AML-193 (cell line): ENCODE data around the gene DISP2.

Source experiments
- DNase-seq, 2 experiments: peaks; one replicate each; lab custom pipeline; 2025; lab: John Stamatoyannopoulos, UW

The DISP2 gene

DNA sequence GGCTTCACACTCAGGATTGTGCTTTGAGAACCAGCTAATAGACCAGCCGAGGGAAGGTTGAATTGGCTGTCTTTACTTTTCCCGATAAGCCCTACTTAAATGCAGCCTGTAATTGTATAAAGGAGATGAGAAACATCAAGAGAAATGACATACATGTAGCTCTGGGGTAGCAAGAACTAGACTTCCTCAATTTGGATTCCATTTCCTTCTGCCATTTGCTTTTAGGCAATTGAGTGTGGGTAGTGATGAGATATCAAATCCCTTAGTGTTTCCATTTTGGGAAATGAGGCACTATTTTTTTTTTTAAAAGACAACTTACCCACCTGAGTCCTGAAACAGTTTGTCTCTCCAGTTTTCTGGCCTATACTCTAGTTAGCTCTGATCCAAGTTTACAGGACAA lies 32.3 kb upstream of the DISP2 start:
- peak; percentile 4 to 8 for DNase-seq

DNA sequence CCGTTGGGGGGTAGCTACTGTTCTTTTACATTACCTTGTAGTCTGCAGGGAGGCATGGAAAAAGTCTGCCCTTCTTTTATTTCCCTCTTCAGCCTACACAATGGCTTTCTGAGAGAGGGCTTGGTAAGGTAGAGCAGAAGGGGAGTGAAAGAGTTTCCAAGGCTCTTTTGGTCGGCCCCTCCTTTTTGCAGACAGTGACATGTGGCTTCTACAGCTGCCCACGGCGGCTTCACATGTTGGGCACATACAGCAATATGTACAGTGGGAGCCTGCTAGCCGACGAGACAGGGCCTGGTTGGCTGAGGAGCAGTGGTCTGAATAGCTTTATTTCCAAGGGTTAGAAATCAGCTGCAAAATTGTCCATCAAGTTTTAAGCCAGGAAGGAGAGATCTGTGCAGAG lies 30.6 kb upstream of the DISP2 start:
- DNase-seq, result no peak

DNA sequence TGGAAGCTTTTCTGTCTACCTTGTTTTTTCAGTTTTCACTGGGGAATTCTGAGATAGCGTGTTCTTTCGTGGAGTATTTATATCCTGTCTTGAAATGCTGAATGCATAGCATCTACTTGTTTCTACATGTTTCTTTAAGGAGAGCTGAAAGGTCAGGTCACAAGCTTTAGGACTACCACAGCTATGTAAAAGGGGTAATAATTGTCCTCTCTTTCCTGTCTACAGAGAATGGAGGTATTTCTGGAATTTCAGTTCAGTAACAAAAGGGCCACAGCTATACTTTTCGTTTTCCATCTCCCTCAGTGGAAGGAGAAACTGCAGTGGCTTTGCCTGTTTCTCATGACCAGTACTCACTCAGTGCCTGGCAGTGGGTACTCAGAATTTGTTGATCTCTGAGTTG lies 29.8 kb upstream of the DISP2 start:
- no peak for DNase-seq

DNA sequence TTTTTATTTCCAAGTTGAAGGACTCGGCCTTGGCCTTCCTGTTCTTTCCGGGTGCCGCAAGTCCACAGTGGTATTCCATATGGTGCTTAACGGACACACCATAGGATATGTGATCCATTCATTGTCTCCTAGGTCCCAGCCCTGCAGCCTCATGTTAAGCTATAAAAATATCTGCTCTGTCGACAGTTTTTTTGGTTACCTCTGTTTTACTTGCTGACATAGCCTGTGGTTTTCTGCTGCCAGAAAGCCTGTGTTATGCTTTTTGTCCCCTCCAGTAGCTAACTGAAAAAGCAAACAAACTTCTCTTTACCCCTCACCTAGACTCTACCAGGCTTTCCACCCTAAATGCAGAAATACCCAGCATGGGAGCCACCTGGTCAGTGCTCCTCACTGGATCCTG lies 29.3 kb upstream of the DISP2 start:
- no peak for DNase-seq

DNA sequence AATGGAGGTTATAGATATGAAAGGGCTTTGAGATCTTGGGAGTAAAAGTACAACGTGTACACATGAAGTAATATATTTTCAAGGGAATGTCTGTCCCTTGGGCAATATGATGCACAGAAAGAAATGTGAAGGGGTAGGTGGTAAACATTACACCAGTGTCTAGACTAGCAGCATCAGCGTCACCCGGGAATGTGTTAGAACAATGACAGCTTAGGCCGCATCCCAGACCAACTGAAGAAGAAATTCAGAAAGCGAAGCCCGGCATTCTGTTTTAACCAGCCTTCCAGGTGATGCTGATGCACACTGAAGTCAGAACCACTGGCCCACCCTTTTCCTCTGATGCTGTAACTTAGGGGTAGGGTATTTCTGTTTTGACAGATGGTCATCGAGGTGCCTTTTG lies 28.2 kb upstream of the DISP2 start:
- DNase-seq, result no peak

DNA sequence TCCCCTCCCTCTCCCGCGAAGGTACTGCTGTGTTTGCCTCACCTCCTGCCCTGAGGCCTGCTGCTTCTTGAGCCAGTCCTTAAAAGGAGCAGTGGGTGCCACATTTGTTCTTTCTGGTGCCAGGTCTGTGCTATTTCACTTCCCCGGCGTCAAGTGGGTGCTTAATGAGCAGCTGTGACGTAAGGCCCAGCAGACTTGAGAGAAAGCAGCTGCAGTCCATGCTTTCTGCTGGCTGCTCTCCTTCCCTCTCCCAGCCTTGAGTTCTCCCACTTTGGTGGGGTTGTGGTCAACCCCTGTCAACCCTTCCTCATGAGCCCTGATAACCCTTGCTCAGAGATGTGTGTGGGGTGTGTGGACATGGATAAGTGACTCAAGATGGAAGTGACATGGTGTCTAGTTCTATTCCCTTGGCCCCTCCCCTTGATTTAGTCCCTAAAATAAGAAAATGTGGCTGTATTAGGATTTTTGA lies 27.6 kb upstream of the DISP2 start:
- DNase-seq, result peak in 1 of 2 experiments; percentile 28

DNA sequence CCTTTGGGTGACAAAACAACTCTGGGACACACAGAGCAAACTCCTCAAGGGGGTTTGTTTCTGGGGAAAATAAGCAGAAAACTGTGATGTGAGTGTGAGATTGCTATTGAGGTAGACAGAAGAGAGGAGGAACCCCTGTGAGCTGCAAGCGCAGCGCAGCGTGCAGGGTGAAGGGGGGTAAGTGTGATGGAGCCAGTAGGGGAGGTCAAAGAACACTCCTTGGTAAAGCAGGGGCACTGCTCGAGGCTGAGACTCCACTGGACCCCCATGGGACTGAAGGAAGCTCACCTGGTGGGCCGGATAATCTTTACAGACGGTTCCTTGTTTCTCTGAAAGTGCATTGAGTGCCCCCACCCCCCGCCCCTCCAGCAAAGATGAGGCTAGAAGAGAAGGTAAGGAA lies 27.0 kb upstream of the DISP2 start:
- no peak for DNase-seq

DNA sequence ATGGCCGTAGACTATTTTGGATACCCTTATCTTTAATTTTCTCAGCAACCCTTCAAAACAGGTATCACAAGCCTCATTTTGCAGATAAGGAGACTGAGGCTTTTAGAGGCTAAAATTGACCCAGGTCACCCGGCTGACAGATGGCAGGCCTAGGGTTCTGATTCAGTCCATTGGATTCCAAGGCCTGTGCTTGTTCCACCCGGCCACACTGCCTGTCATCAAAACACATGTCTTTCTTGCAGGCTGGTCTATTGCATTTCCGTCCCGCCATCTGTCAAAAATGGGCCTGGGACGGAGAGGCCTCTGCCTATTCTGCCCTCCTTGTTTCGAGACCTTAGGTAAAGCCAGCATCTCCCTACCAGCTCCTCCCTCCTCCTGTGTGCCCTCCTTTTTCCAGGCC lies 26.4 kb upstream of the DISP2 start:
- no peak for DNase-seq

DNA sequence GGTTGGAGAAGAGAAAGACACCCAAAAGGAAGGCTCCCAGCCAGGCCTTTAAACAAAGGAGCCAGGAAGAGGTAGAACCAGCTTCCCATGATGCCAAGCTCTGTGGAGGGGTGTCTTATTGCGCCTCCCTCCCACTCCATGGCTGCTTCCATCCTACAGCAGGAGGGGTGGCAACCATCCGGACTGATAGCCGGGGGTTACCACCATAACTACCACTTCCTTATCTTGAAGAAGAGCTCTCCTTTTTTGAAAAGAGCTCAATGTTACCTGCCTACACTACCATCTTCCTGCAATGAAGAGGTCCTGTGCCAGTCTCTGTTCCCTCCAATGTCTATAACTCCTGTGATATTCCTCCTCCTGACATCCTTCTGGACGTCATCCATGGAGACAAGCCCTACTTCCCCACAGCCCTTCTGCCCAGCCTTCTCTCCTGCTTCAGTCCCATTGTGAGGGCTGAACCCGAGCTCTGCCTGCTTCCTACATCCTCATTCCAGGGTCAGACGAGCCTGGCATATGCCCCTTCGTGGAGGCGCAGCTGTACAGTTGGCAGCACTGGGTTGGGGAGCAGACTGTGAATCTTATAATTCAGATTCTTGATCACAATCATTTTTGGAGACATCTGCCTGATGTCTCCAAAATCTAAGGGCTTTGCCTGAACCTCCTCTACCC lies 25.8 kb upstream of the DISP2 start:
- DNase-seq, result no peak

DNA sequence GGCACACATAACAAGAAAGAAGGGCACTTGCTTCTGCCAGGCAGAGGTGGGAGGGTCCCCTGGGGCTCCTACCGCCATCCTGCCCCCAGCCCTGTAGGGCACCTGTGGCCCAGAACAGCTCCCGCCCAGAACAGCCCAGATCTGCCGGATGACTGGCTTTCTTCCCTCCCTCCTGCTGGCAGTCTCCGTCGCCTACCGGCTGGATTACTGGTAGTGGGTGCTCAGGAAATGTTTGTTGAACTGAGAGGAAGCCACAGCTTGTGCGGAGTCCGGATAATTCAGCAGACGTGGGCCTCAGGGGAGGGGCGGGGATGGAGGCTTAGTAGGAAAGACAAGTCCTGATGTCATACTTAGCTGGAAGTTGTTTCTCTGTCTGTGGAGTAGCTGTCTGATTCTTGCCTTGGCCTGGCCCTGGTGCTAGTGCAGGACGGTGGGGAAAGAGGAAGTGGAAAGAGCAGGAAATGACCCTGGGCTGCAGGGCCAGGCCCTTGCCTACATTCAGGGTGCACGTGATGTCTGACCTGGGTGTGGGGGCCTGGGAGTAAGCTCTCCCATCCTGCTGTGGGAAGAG lies 24.0 kb upstream of the DISP2 start:
- peak; percentile 96 to 99 for DNase-seq

DNA sequence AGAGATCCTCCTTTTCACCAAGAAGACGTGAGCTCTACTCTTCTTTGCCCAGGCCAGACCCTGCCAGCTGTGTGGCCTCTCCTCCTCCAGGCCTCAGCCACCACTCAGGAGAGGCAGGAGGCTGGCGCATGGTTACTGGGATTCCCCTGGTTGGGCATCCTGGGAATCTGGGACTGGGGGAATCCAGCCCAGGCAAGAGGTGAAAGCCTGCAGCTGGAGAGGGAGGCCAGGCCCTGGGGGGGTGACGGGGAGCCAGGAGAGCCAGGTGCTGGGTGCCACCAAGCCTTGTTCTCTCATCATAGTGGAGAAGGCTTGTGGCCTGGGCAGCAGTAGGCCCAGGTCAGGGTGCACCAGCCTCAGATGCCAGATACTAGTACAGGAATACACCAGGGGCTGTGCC lies 23.5 kb upstream of the DISP2 start:
- no peak for DNase-seq

DNA sequence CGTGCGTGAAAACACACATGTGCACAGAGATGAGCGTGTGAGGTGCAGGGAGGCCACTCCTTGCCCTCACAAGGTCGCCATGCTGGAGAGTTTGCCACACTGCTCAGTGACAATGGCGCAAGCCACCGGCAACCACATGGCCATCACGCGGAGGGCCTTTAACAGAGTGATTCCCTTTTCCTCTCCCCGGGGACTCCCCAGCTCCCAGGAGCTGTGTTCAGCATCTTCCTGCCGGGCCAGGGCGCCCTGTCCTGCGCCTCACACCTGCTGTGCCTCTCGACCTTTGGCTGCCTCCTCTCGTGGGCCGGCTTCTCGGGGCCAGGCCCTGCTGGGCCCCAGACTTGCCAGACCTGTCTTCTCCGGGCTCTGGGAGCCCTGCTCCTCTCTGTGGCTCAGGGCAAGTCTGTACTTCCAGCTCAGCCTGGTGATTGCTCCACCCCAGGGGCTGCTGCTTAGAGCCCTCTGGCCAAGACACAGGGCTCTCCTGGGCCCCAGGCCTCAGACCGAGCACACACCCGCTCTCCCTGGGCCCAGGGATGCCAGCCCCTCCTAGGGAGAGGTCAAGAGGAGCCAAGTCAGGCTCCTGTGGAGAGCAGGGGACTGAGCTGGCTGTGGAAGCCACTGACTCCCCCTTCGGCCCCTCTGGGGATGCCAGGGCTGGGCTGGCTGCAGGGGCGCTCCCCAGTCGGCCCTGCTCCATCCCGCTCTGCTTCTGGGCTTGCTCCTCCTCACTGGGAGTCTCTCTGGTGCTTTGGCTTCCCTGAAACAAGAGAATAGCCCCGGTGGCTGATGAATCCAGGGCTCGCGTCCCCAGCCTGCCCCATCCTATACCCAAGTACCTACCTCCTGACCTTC lies 22.9 kb upstream of the DISP2 start:
- DNase-seq, result no peak

DNA sequence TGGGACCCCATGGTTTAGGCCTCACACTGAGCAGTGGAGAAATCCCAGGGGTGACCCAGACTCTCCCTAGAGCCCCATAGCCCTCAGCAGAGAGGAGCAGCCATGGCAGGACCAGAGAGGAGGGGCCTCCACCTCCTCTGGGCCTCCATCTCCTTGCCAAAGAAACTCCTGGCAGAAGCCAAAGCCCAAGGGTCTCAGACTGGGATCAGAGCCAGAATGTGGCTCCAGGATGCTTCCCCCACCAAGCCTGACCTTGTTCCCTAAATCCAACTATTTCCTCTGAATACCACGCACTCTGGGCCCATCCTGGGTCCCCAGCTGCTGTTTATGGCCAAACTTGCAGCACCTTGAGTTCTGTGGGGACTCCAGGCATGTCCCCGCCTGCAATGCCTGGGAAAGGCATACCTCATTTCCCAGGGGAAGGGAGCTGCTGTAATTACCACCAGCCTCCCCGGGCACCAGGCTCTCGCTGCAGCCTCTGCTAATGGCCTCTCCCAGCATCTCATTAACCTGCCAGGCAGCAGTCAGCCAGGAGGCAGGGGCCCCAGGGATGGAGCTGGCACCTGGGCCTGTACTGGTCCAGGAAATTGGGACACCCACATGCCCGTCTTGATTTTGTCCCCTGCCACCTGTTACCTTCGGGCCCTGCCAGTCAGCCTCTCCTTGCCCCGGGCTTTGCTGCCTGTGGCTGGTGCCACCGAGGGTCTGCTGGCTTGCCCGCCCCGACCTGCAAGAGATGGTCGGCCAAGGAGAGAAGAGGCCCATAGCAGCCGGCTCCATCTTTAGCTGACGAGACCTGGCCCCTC lies 21.9 kb upstream of the DISP2 start:
- no peak for DNase-seq

DNA sequence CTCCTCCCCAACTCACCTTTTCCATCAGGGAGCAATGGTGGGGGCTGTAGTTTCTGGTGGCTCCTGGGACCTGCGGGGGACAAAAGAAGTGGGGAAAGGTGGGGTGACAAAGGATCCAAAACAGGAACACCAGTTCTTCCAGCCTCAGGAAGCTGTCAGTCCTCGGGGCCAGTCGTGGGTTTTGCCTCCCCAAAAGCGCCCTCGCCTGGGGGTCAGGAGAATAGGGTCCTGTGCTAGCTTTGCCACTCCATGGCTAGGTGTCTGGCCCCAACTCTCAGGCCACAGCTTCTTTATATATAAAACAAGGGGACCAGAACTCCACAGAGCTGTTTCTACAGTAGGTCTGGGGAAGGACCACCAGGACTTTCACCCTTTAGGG lies 21.3 kb upstream of the DISP2 start:
- DNase-seq, result peak; percentile 30 to 36

DNA sequence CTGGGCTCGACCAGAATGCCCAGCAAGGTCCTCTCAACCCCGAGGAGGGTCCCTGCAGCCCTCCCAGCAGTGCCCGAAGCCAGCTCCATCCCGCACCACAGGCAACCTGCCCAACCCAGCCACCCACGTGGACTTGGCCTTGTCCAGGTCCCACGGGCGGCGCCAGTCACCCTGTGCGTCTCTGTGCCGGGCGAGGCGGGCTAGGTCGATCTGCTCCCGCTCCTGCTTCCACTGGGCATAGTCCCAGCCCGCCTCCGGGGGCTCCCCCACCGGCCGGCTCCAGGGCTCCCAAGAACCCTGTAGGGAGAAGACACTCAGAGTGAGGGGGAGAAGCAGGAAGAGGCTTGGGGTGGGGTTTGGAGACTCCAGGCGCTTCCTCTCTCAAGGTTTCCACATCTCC lies 20.4 kb upstream of the DISP2 start:
- DNase-seq, result no peak

DNA sequence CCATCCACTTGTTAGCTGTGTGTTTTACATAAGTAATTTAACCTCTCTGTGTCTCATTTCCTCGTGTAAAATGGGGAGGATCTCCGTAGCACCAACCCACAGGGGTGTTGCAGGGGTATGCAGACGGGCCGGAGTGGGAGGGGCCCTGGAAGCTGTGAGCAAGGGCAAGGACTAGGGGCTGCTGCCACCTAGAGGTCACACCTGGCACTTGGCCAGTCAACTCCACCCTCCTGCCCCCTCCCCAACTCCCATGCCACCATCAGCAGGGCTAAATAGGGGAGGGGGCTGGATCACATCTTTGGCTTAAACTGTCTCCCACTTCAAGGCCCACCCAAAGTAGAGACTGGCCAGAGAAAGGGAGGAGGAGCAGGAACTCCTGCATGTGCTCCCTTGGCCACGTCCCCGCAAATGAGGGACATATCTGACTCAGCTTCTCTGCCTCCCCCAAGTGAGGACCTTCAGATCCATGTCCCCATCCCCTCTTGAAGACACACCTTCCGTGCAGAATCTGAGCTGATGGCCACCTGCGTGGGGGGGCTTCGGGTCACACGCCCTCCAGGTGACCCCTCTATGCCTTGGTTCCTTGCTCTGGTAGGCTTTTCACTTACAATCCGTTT lies 19.9 kb upstream of the DISP2 start:
- peak; percentile 52 to 57 for DNase-seq

DNA sequence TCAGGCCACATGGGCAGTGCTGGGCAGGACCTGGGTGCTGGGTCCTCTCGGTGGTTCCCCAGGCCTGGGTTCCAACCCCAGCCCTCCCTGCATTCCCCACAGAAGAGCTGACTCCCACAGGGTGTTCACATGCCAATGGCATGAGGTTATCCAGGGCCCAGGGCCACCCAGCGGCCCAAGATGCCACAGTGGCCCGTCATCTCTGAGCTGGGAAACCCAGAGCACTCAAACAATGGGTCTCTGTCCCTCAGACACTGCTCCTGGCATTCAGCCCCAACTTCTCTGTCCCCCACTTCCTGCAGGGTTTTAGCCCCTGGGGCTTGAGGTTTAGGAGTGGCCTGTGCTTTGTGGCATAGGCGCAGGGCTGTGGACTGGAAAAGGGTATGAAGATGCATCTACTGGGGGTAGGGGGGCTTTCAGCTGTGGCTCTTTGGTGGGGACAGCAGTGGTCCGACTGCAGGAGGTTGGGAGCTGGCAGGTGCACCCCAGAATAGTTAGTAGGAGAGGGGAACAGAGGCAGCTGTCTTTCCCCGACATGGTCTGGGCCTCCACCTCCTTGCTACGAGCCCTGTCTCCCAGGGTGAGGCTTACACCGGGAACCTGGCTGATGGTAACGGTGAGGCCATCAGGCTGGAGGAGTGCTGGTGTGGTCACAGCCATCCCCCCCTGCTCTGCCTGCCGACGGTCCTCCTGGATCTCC lies 18.9 kb upstream of the DISP2 start:
- no peak for DNase-seq

DNA sequence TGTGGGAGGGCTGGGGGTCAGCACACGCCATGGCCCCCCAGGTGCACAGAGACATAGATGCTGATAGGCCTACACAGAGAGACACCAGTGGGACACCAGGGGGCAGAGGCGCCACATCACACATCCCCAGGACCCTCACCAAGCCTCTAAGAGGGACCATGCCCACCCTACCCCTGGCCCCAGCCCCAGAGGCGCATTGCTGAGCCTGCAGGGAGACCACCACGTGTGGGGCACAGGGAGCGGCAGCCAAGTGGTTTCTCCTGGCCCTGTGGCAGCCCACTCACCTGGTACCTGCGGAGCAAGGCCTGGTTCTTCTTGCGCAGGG lies 18.4 kb upstream of the DISP2 start:
- DNase-seq, result no peak

DNA sequence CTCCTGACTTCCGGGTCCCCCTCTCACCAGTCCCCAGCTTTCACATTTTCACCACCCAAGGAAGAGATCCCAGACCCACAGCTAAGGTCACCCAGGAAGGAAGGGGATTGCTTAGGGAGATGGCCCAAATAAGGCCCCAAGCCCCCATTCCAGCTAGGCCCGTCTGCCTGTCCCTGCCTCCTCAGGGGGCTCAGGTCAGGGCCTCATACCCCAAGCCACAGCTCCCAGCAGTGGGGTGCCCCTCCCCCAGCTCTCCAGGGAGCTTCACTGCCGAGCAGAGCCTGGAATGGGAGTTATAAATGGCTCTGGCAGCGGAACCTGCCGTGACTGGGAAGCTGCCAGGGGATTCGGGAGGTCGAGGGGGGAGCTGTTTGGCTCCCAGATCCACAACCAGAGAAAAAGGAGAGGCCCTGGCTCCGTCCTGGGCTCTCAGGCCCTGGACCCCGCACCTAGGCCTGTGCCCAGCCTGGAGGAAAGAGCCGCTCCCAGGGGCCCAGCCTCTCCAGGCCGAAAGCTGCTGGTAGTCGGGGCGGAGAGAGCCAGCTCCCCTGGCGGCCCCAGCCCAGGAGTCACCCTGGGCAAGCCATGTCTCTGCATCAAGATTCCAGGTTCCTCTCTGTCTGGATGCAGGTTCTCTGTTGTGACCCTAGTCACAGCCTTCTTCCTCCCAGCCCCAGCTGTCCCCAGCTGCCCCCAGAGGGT lies 17.8 kb upstream of the DISP2 start:
- peak in 1 of 2 experiments; percentile 41 for DNase-seq

DNA sequence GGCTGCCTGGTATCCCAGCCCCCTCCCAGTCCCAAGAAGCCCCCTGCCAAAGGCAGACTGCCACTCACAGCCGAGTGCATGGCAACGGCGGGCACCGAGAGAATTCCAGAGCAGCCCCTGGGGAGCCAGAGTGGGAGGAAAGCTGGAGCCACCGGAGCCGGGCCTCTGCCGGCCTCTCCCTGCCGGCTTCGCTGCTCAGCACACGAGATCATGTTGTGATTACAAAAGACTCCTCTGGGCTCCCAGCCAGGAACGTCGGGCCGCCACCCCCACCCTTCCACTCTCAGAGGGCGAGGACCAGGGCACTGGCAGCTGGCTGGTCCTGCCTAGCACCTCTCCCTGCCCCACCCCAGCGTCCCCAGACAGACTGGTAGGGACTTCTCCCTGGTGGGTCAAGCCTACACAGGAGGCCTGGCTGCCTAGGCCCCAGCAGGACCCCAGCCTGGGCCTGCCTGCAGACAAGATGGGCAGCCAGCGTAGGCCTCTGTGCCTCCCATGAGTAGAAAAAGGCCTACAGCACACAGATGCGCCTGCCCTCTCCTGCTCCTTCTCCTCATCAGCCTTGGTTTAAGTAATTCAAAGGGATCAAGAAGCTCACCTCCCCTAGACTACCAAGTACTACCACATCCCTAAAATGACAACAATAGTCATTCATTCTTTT lies 17.1 kb upstream of the DISP2 start, which contains the start of gene CCDC9B:
Gene CCDC9B (minus strand): TSS at position 200 of the 661 bp plus-strand sequence. CDS start 120 bp downstream, at position 80.
- peak; percentile 66 to 78 for DNase-seq
